Mesenchymal stem cell (in vitro differentiated cells and primary cell): ENCODE data around the gene ILKAP.

Source experiments
- DNase-seq: peaks from one replicate; pipeline ENCODE4 v3.0.0-alpha.2; 2013
- H2AFZ ChIP-seq: one replicate; pipeline ENCODE4 v1.6.1; 2013; ENCODE audit warnings: low read depth, mild to moderate bottlenecking, control low read depth, inconsistent platforms, low read length, moderate library complexity
- H2AK5ac ChIP-seq: 2 replicates; pipeline ENCODE4 v1.6.1; 2013; ENCODE audit warnings: low read length, moderate library complexity, mild to moderate bottlenecking, inconsistent platforms; ENCODE audit not compliant: severe bottlenecking
- H2BK120ac ChIP-seq: one replicate; pipeline ENCODE4 v1.6.1; 2013; ENCODE audit warnings: low read depth, mild to moderate bottlenecking, inconsistent platforms, low read length, moderate library complexity
- H2BK12ac ChIP-seq, 2 experiments: one replicate each; pipeline ENCODE4 v1.6.1; 2013; ENCODE audit warnings: inconsistent platforms in 2 of 2, low read length in 2 of 2, mild to moderate bottlenecking in 2 of 2, moderate library complexity in 2 of 2, control low read depth in 1 of 2
- H2BK15ac ChIP-seq: one replicate; pipeline ENCODE4 v1.6.1; 2013; ENCODE audit warnings: mild to moderate bottlenecking, low read depth, inconsistent platforms; ENCODE audit not compliant: poor library complexity, severe bottlenecking
- H2BK5ac ChIP-seq: 2 replicates; pipeline ENCODE4 v1.6.1; 2013; ENCODE audit warnings: low read depth, mild to moderate bottlenecking, low read length, control low read depth, inconsistent platforms; ENCODE audit not compliant: poor library complexity, severe bottlenecking
- H3K14ac ChIP-seq, 2 experiments: one replicate each; pipeline ENCODE4 v1.6.1; 2013; ENCODE audit warnings: inconsistent platforms in 2 of 2, low read length in 2 of 2, control low read depth in 1 of 2, mild to moderate bottlenecking in 1 of 2, moderate library complexity in 1 of 2
- H3K18ac ChIP-seq, 2 experiments: one replicate each; pipeline ENCODE4 v1.6.1; 2013; ENCODE audit warnings: inconsistent platforms in 2 of 2, low read length in 2 of 2, control low read depth in 1 of 2, low read depth in 1 of 2, mild to moderate bottlenecking in 1 of 2
- H3K23ac ChIP-seq, 2 experiments: one replicate each; pipeline ENCODE4 v1.6.1; 2013; ENCODE audit warnings: inconsistent platforms in 2 of 2, low read length in 2 of 2, mild to moderate bottlenecking in 2 of 2, moderate library complexity in 2 of 2, control low read depth in 1 of 2
- H3K27ac ChIP-seq: 2 replicates; pipeline ENCODE4 v1.5.1; 2013; ENCODE audit warnings: mild to moderate bottlenecking, moderate library complexity, low read length, control low read depth, inconsistent platforms; ENCODE audit not compliant: poor library complexity, severe bottlenecking
- H3K27me3 ChIP-seq, 2 experiments: 2 replicates each; pipeline versions ENCODE4 v1.6.1 to v1.7.0; 2013; ENCODE audit warnings: low read length in 2 of 2, mild to moderate bottlenecking in 2 of 2, moderate library complexity in 2 of 2, control low read depth in 1 of 2, inconsistent platforms in 1 of 2; ENCODE audit not compliant: control insufficient read depth in 1 of 2, insufficient read depth in 1 of 2
- H3K36me3 ChIP-seq, 2 experiments: 2 replicates each; pipeline versions ENCODE4 v1.6.1 to v1.7.0; 2013; ENCODE audit warnings: low read length in 2 of 2, control low read depth in 1 of 2, inconsistent platforms in 1 of 2, low read depth in 1 of 2, mild to moderate bottlenecking in 1 of 2; ENCODE audit not compliant: insufficient read depth in 2 of 2, control insufficient read depth in 1 of 2
- H3K4ac ChIP-seq, 2 experiments: one replicate each; pipeline ENCODE4 v1.6.1; 2013; ENCODE audit warnings: inconsistent platforms in 2 of 2, low read length in 2 of 2, mild to moderate bottlenecking in 2 of 2, moderate library complexity in 2 of 2, control low read depth in 1 of 2, low read depth in 1 of 2
- H3K4me1 ChIP-seq: 2 replicates; pipeline ENCODE4 v1.6.1; 2013; ENCODE audit warnings: low read depth, low read length, control low read depth; ENCODE audit not compliant: control insufficient read depth, insufficient read depth
- H3K4me2 ChIP-seq: 2 replicates; pipeline ENCODE4 v1.6.1; 2013; ENCODE audit warnings: low read length, mild to moderate bottlenecking, inconsistent platforms; ENCODE audit not compliant: poor library complexity, severe bottlenecking
- H3K4me3 ChIP-seq, 2 experiments: 2 replicates each; pipeline versions ENCODE4 v1.5.1 to v1.7.0; 2013; ENCODE audit warnings: low read length in 2 of 2, mild to moderate bottlenecking in 2 of 2, control low read depth in 1 of 2, low read depth in 1 of 2; ENCODE audit not compliant: insufficient read depth in 1 of 2
- H3K79me1 ChIP-seq: replicated peaks from 2 replicates; pipeline ENCODE4 v1.6.1; 2013; ENCODE audit warnings: mild to moderate bottlenecking, control low read depth, low read length, inconsistent platforms; ENCODE audit not compliant: poor library complexity, severe bottlenecking
- H3K9ac ChIP-seq: 2 replicates; pipeline ENCODE4 v1.7.0; 2013; ENCODE audit warnings: mild to moderate bottlenecking, low read length, moderate library complexity
- H3K9me3 ChIP-seq: 2 replicates; pipeline ENCODE4 v1.7.0; 2013; ENCODE audit warnings: mild to moderate bottlenecking, low read length; ENCODE audit not compliant: control insufficient read depth
- H4K8ac ChIP-seq: one replicate; pipeline ENCODE4 v1.6.1; 2013; ENCODE audit warnings: inconsistent platforms, mild to moderate bottlenecking, low read length, moderate library complexity
- H4K91ac ChIP-seq: one replicate; pipeline ENCODE4 v1.6.1; 2013; ENCODE audit warnings: mild to moderate bottlenecking, low read length, inconsistent platforms
- WGBS: methylation state at CpG from one replicate; pipeline ENCODE4 v1.1.7; 2013; ENCODE audit warnings: mixed read lengths; 5-methylcytosine and 5-hydroxymethylcytosine counted together

The ILKAP gene

DNA sequence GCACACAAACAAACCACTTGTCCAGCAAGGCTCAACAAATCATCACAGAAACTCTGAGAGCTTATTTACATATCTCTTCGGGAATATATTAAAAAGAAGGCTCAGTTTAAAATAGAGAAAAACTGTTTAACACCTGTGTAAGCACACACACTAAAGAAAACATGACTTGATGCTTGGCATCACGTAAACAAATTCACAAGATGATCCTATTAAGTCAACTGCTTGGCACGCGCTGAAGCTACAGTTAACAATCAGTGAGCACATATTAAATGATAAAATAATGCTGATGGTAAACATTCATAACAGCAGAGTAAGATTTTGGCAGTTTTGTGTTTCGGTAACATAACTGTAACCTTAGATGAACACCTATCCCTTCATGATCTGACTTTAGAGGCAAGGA lies 40.7 kb upstream of the ILKAP start:
- no peak for DNase-seq
- peaks cover 9 to 12% of the 10 kb centered on the region in 2 experiments for H3K27me3 ChIP-seq
- no peak overlapping the region for H3K4ac ChIP-seq
- H2BK12ac ChIP-seq, result no peak overlapping the region
- no peak overlapping the region for H3K27ac ChIP-seq
- no peak overlapping the region for H3K14ac ChIP-seq
- no peak overlapping the region for H3K23ac ChIP-seq
- 96% methylated on average over 5 of the region's 5 CpGs for WGBS
- H3K4me3 ChIP-seq, result no peak overlapping the region
- H4K8ac ChIP-seq, result no peak overlapping the region
- H2BK120ac ChIP-seq, result no peak overlapping the region
- H3K9ac ChIP-seq, result no peak overlapping the region
- no peaks in the 10 kb centered on the region for H3K9me3 ChIP-seq
- no peak overlapping the region for H2BK15ac ChIP-seq
- H3K4me1 ChIP-seq, result peaks cover 15% of the 10 kb centered on the region
- H3K79me1 ChIP-seq, result no peaks in the 10 kb centered on the region
- H2BK5ac ChIP-seq, result no peak overlapping the region
- peaks cover 5 to 27% of the 10 kb centered on the region in 2 experiments for H3K36me3 ChIP-seq
- no peak overlapping the region for H2AK5ac ChIP-seq
- no peak overlapping the region for H3K4me2 ChIP-seq
- no peak overlapping the region for H3K18ac ChIP-seq
- no peak overlapping the region for H4K91ac ChIP-seq
- H2AFZ ChIP-seq, result no peak overlapping the region

DNA sequence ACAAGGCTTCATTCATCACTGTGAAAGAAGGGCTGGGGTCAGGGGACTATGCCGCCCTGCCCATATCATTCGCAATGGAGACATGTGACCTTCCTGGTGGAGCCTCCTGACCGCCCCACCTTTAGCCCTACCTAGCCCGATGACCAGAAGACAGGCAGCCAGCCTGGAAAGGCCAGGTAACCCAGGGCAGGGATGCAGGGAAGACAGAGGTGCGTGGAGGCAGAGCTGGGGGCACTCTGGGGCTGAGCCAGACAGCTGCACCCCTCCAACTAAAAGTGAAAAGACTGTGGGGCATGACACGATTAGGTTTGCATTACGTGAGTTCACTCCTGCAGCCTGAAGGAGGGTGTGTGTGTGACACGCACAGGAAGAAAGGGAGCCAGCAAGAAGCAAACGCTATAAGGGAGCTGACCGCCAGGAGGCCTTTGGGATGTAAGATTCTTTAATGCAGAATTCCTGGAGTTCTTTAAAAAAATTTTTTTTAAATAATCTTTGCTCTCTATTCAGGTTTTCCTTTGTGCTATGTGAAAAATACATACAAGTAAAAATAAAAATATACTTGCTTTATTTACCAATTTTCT lies 40.1 kb upstream of the ILKAP start:
- Histone ChIP-seq H2BK15ac (peak overlapping the region; percentile 57), H3K4me1 (peaks cover 18% of the 10 kb centered on the region), H3K36me3 (peaks cover 5 to 27% of the 10 kb centered on the region in 2 experiments), H2BK5ac (no peak overlapping the region), H4K8ac (peak overlapping the region; percentile 23), H3K4ac (no peak overlapping the region), H3K79me1 (no peaks in the 10 kb centered on the region), H3K14ac (peak overlapping the region in 1 of 2 experiments; percentile 68), H4K91ac (no peak overlapping the region), H3K18ac (no peak overlapping the region), H3K4me3 (no peak overlapping the region), H2AK5ac (no peak overlapping the region), H3K23ac (no peak overlapping the region), H3K4me2 (no peak overlapping the region), H3K27me3 (peaks cover 15 to 17% of the 10 kb centered on the region in 2 experiments), H2BK12ac (peak overlapping the region in 1 of 2 experiments; percentile 28), H2AFZ (no peak overlapping the region), H3K27ac (no peak overlapping the region), H3K9ac (no peak overlapping the region), H2BK120ac (no peak overlapping the region), H3K9me3 (no peaks in the 10 kb centered on the region)
- DNase-seq, result no peak
- 95% methylated on average over 9 of the region's 10 CpGs for whole genome bisulfite sequencing

DNA sequence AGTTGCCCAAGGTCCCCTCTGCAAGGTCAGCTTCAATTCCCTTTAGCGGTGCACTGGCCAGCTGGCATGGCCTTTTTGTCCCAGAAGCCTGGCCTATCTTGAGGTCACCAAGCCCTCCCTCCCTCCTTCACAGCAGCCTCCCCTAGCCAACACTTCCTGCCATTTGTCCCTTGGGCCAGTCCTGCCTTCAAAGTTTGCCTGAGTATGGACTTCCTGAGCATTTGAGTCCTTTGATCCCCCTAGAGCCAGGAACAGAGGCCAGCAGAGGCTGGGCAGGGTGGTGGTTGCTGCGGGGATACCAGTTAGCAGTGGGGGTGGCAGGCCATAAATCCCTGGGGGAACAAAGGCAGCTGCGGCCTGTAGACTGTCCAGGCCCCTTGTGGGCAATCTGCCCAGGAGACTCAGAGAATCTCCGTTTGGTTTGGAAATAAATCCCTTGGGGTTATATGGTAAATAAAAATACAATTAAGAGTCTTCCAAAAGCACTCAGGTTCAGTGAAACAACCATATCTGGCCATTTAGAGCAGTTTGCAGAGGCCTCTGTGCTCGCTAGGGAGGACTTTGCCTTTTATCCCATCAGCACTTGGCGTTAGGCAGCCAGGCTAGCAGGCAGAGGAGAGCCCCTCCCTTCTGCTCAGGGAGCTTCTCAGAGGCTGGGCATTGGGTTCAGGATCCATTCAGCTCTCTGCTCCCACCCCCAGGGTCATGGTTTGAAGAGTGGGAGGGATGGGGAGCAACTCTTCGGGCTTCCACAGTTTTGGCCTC lies 39.4 kb upstream of the ILKAP start:
- Histone ChIP-seq H2BK5ac (no peak overlapping the region), H2AK5ac (no peak overlapping the region), H3K4ac (no peak overlapping the region), H2BK120ac (no peak overlapping the region), H2AFZ (no peak overlapping the region), H3K27ac (no peak overlapping the region), H3K9ac (no peak overlapping the region), H3K9me3 (no peaks in the 10 kb centered on the region), H3K4me2 (no peak overlapping the region), H3K79me1 (no peaks in the 10 kb centered on the region), H3K4me1 (peaks cover 18% of the 10 kb centered on the region), H4K8ac (peak overlapping the region; percentile 23), H3K27me3 (peaks cover 22% of the 10 kb centered on the region in 2 experiments), H3K18ac (no peak overlapping the region), H2BK12ac (peak overlapping the region; percentile 7 to 28), H4K91ac (no peak overlapping the region), H2BK15ac (no peak overlapping the region), H3K36me3 (peaks cover 5 to 27% of the 10 kb centered on the region in 2 experiments), H3K4me3 (no peak overlapping the region), H3K14ac (no peak overlapping the region), H3K23ac (no peak overlapping the region)
- WGBS, result 76% methylated on average over 5 of the region's 7 CpGs
- peak; percentile 39 for DNase-seq

DNA sequence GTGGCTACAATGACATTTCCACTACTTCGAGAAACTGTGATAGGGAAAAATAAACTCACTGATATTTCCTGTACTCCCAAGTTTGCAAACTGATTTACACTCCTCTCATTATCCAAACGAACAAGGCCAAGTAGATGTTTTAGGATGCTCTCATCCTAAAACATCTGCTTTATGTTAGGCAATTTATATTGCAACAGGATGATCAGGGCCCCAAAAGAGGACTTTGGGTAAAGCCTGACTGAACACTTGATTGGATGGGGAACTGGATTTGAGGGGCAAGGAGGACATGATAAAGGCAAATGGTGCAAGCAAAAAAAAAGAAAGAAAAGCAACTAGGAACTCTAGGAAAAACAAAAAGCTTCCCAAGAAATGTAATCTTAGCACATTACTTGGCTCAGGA lies 38.5 kb upstream of the ILKAP start:
- H3K9me3 ChIP-seq, result no peaks in the 10 kb centered on the region
- H3K4me2 ChIP-seq, result no peak overlapping the region
- H2BK15ac ChIP-seq, result no peak overlapping the region
- no peak overlapping the region for H3K9ac ChIP-seq
- H3K14ac ChIP-seq, result no peak overlapping the region
- H2AK5ac ChIP-seq, result no peak overlapping the region
- H3K27me3 ChIP-seq, result peaks cover 30 to 31% of the 10 kb centered on the region in 2 experiments
- no peak overlapping the region for H3K23ac ChIP-seq
- H2AFZ ChIP-seq, result no peak overlapping the region
- H2BK120ac ChIP-seq, result no peak overlapping the region
- H3K18ac ChIP-seq, result no peak overlapping the region
- H3K4ac ChIP-seq, result no peak overlapping the region
- H3K79me1 ChIP-seq, result no peaks in the 10 kb centered on the region
- no peak overlapping the region for H2BK5ac ChIP-seq
- H3K27ac ChIP-seq, result no peak overlapping the region
- no peak overlapping the region for H4K91ac ChIP-seq
- H2BK12ac ChIP-seq, result no peak overlapping the region
- 71% methylated on average over 2 of the region's 2 CpGs for WGBS
- no peak overlapping the region for H3K4me3 ChIP-seq
- peaks cover 18% of the 10 kb centered on the region for H3K4me1 ChIP-seq
- peaks cover 5 to 19% of the 10 kb centered on the region in 2 experiments for H3K36me3 ChIP-seq
- no peak overlapping the region for H4K8ac ChIP-seq
- DNase-seq, result no peak
